Neural cell (in vitro differentiated cells): ENCODE measurements around the gene SNX2. TPM values are rescaled to one million over a fixed set of nuclear protein-coding genes. Genes with fewer than 3 reads are reported as not detected.

ENCODE experiments used
- H2AFZ ChIP-seq: fragments of 200-600, 300-800 bp; sonication (generic), shearing (Covaris generic); 2 replicates; pipeline ENCODE4 v1.6.0; 2014; ENCODE audit warnings: low read depth, mild to moderate bottlenecking, antibody characterized with exemption, low read length, moderate library complexity
- H3F3A ChIP-seq: fragments of 200-600 bp; shearing (Covaris generic); 2 replicates; pipeline ENCODE4 v1.6.1; 2016; ENCODE audit warnings: mild to moderate bottlenecking, moderate library complexity, mixed read lengths, antibody characterized with exemption, low read length; ENCODE audit not compliant: insufficient read depth, poor library complexity, severe bottlenecking
- H3K27ac ChIP-seq: fragments of 200-600, 300-800 bp; sonication (generic), shearing (Covaris generic); 2 replicates; pipeline ENCODE4 v1.5.1; 2014; ENCODE audit warnings: mild to moderate bottlenecking, low read length, moderate library complexity
- H3K27me3 ChIP-seq: fragments of 300-800, 200-600 bp; sonication (generic), shearing (Covaris generic); 2 replicates; pipeline ENCODE4 v1.6.0; 2014; ENCODE audit warnings: mild to moderate bottlenecking, low read depth, low read length, moderate library complexity; ENCODE audit not compliant: insufficient read depth
- H3K36me3 ChIP-seq: fragments of 300-800, 200-600 bp; sonication (generic), shearing (Covaris generic); 2 replicates; pipeline ENCODE4 v1.5.1; 2014; ENCODE audit warnings: mild to moderate bottlenecking, antibody characterized with exemption, low read length, moderate library complexity; ENCODE audit not compliant: insufficient read depth
- H3K4me2 ChIP-seq: fragments of 300-800, 200-600 bp; sonication (generic), shearing (Covaris generic); 2 replicates; pipeline ENCODE4 v1.6.0; 2014; ENCODE audit warnings: mild to moderate bottlenecking, low read length
- H3K4me3 ChIP-seq: fragments of 300-800, 200-600 bp; sonication (generic), shearing (Covaris generic); 2 replicates; pipeline ENCODE4 v1.5.1; 2014; ENCODE audit warnings: mild to moderate bottlenecking, low read length, moderate library complexity
- H3K79me2 ChIP-seq: fragments of 200-600 bp; shearing (Covaris generic); replicated peaks from 2 replicates; pipeline ENCODE4 v1.6.0; 2014; ENCODE audit warnings: mild to moderate bottlenecking, low read length, moderate library complexity; ENCODE audit not compliant: insufficient read depth
- H3K9ac ChIP-seq: fragments of 300-800, 200-600 bp; sonication (generic), shearing (Covaris generic); 2 replicates; pipeline ENCODE4 v1.6.1; 2016; ENCODE audit warnings: mild to moderate bottlenecking, low read length, mixed read lengths
- H3K9me2 ChIP-seq: fragments of 200-600 bp; shearing (Covaris generic); 2 replicates; pipeline ENCODE4 v1.6.1; 2016; ENCODE audit warnings: mild to moderate bottlenecking, low read length, mixed read lengths; ENCODE audit not compliant: insufficient read depth
- H3K9me3 ChIP-seq: fragments of 200-600, 300-800 bp; sonication (generic), shearing (Covaris generic); 2 replicates; pipeline ENCODE4 v1.6.1; 2016; ENCODE audit warnings: mild to moderate bottlenecking, mixed run types, low read length, moderate library complexity, mixed read lengths
- H4K20me1 ChIP-seq: fragments of 200-600 bp; shearing (Covaris generic); 2 replicates; pipeline ENCODE4 v1.6.1; 2016; ENCODE audit warnings: mild to moderate bottlenecking, mixed run types; ENCODE audit not compliant: insufficient read depth
- CTCF ChIP-seq: fragments of 450-650 bp; IDR thresholded peaks from 2 replicates; pipeline ENCODE4 v1.5.1; 2014; ENCODE audit warnings: antibody characterized with exemption, mild to moderate bottlenecking, moderate library complexity; ENCODE audit not compliant: poor library complexity, severe bottlenecking
- EP300 ChIP-seq: fragments of 450-650 bp; conservative IDR thresholded peaks from 2 replicates; pipeline ENCODE4 v1.6.1; 2014; ENCODE audit warnings: antibody characterized with exemption, mild to moderate bottlenecking, moderate library complexity; ENCODE audit not compliant: poor library complexity, severe bottlenecking
- EZH2 ChIP-seq: fragments of 200-600, 300-800 bp; shearing (Covaris generic), sonication (generic); IDR thresholded peaks from 2 replicates; pipeline ENCODE4 v1.6.1; 2014; ENCODE audit warnings: antibody characterized with exemption, low read length, borderline replicate concordance, mild to moderate bottlenecking; ENCODE audit not compliant: insufficient read depth, poor library complexity, severe bottlenecking
- MXI1 ChIP-seq: fragments of 450-650 bp; conservative IDR thresholded peaks from 2 replicates; pipeline ENCODE4 v1.6.1; 2014; ENCODE audit warnings: antibody characterized with exemption, mild to moderate bottlenecking; ENCODE audit not compliant: poor library complexity, severe bottlenecking
- POLR2AphosphoS5 ChIP-seq: IDR thresholded peaks from 2 replicates; pipeline ENCODE4 v1.6.1; 2012
- RAD21 ChIP-seq: fragments of 450-650 bp; conservative IDR thresholded peaks from 2 replicates; pipeline ENCODE4 v1.6.1; 2014; ENCODE audit warnings: antibody characterized with exemption, mild to moderate bottlenecking, moderate library complexity
- SMC3 ChIP-seq: fragments of 450-650 bp; conservative IDR thresholded peaks from 2 replicates; pipeline ENCODE4 v1.6.1; 2014; ENCODE audit warnings: antibody characterized with exemption, mild to moderate bottlenecking, moderate library complexity; ENCODE audit not compliant: poor library complexity
- TAF1 ChIP-seq: IDR thresholded peaks from 2 replicates; pipeline ENCODE4 v1.6.1; 2012; ENCODE audit warnings: low read depth
- polyA plus RNA-seq: library from polyadenylated mRNA; depleted of rRNA; stranded (reverse); fragments of >200 nt; gene quantifications from 2 replicates; pipeline ENCODE4 v1.2.3, GENCODE V29; 2014
- TF ChIP-seq, protein P1 (sequence below): IDR thresholded peaks from 2 replicates; pipeline ENCODE4 v1.6.1; 2012; ENCODE audit warnings: borderline replicate concordance

SNX2 gene
- polyA plus RNA-seq, 1 donor from 2014 or later, result 36.1 TPM

- no peak for TF ChIP-seq SMC3
- TF ChIP-seq RAD21, result no peak
- no peak for TF ChIP-seq CTCF
- no peak for TF ChIP-seq MXI1
- TF ChIP-seq, protein P1, sequence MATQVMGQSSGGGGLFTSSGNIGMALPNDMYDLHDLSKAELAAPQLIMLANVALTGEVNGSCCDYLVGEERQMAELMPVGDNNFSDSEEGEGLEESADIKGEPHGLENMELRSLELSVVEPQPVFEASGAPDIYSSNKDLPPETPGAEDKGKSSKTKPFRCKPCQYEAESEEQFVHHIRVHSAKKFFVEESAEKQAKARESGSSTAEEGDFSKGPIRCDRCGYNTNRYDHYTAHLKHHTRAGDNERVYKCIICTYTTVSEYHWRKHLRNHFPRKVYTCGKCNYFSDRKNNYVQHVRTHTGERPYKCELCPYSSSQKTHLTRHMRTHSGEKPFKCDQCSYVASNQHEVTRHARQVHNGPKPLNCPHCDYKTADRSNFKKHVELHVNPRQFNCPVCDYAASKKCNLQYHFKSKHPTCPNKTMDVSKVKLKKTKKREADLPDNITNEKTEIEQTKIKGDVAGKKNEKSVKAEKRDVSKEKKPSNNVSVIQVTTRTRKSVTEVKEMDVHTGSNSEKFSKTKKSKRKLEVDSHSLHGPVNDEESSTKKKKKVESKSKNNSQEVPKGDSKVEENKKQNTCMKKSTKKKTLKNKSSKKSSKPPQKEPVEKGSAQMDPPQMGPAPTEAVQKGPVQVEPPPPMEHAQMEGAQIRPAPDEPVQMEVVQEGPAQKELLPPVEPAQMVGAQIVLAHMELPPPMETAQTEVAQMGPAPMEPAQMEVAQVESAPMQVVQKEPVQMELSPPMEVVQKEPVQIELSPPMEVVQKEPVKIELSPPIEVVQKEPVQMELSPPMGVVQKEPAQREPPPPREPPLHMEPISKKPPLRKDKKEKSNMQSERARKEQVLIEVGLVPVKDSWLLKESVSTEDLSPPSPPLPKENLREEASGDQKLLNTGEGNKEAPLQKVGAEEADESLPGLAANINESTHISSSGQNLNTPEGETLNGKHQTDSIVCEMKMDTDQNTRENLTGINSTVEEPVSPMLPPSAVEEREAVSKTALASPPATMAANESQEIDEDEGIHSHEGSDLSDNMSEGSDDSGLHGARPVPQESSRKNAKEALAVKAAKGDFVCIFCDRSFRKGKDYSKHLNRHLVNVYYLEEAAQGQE, result no peak
- no peak for TF ChIP-seq TAF1
- no peak for TF ChIP-seq EZH2
- TF ChIP-seq EP300, result no peak
- TF ChIP-seq POLR2AphosphoS5, result no peak
- Histone ChIP-seq H3F3A (no peaks in the 10 kb centered on the region), H3K27me3 (no peaks in the 10 kb centered on the region), H3K9me3 (no peaks in the 10 kb centered on the region), H3K9me2 (no peaks in the 10 kb centered on the region), H3K9ac (no peak overlapping the region), H3K4me3 (no peak overlapping the region), H4K20me1 (no peaks in the 10 kb centered on the region), H3K36me3 (no peaks in the 10 kb centered on the region), H3K79me2 (no peaks in the 10 kb centered on the region), H3K4me2 (no peak overlapping the region), H3K27ac (no peak overlapping the region), H2AFZ (no peak overlapping the region)
These were observed 99.4 kb downstream of the SNX2 start for GRCh38 chr5:122874179-122874875.

DNA sequence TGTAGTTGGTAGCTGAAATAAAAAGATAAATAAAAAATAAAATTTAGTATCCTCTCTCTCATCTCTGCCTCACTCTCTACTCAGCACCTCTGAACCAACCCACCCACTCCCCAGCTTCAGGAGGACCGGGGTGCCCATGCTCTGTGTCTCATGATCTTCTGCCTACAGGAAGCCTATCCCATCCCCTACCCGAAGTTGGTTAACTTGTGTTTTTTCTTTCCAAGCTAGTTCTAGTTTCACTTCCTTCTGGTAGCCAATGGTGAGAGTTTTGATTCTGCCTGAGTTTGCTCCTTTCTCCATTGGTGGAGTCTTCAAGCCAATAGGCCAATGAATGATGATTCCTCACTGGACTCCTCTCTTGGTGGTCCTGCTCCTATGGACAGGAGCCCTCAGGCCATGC is 102.6 kb downstream of the SNX2 start:
- no peaks in the 10 kb centered on the region for H3K27me3 ChIP-seq
- no peak overlapping the region for H3K9ac ChIP-seq
- no peak overlapping the region for H3K4me3 ChIP-seq
- H3K9me3 ChIP-seq, result no peaks in the 10 kb centered on the region
- H3F3A ChIP-seq, result no peaks in the 10 kb centered on the region
- H3K9me2 ChIP-seq, result no peaks in the 10 kb centered on the region
- H3K36me3 ChIP-seq, result no peaks in the 10 kb centered on the region
- H2AFZ ChIP-seq, result no peak overlapping the region
- no peak overlapping the region for H3K4me2 ChIP-seq
- no peak overlapping the region for H3K27ac ChIP-seq
- no peak for TF ChIP-seq CTCF
- TF ChIP-seq TAF1, result no peak
- no peak for TF ChIP-seq EP300
- TF ChIP-seq POLR2AphosphoS5, result no peak
- TF ChIP-seq SMC3, result no peak
- TF ChIP-seq RAD21, result no peak
- TF ChIP-seq, protein P1, result no peak
- no peak for TF ChIP-seq EZH2
- no peak for TF ChIP-seq MXI1
- no peaks in the 10 kb centered on the region for H3K79me2 ChIP-seq
- no peaks in the 10 kb centered on the region for H4K20me1 ChIP-seq
